AG10803 (cell line): ENCODE results near the gene PET117.

Source experiments
- DNase-seq: peaks from one replicate; pipeline ENCODE4 v3.0.0; 2010; ENCODE audit warnings: low read depth
- H3K4me3 ChIP-seq: 2 replicates; pipeline ENCODE4 v1.5.1; 2011; ENCODE audit warnings: mild to moderate bottlenecking, low read length, control low read depth
- TF ChIP-seq, protein P1 (sequence below): conservative IDR thresholded peaks from 2 replicates; pipeline ENCODE4 v1.5.1; 2011; ENCODE audit warnings: mild to moderate bottlenecking, low read length, control low read depth, inconsistent platforms

The PET117 gene

DNA sequence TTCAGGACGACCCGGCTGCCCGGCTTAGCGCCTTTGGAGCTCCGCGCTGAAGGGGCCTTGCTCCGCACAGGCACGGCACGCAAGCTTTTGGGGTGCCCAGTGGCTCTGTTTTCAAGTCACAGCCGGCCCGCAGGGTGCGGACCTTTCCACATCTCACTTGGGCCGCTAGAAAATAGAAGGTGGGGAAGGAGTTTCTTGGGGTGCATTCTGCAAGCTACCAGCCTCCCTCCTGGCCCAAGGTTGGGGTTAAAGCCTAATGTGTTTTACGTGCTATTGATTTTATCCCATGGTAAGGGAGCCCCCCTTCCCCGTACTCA, 561 bp downstream of the PET117 start:
- TF ChIP-seq, protein P1, sequence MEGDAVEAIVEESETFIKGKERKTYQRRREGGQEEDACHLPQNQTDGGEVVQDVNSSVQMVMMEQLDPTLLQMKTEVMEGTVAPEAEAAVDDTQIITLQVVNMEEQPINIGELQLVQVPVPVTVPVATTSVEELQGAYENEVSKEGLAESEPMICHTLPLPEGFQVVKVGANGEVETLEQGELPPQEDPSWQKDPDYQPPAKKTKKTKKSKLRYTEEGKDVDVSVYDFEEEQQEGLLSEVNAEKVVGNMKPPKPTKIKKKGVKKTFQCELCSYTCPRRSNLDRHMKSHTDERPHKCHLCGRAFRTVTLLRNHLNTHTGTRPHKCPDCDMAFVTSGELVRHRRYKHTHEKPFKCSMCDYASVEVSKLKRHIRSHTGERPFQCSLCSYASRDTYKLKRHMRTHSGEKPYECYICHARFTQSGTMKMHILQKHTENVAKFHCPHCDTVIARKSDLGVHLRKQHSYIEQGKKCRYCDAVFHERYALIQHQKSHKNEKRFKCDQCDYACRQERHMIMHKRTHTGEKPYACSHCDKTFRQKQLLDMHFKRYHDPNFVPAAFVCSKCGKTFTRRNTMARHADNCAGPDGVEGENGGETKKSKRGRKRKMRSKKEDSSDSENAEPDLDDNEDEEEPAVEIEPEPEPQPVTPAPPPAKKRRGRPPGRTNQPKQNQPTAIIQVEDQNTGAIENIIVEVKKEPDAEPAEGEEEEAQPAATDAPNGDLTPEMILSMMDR: no peak
- no peak for DNase-seq

DNA sequence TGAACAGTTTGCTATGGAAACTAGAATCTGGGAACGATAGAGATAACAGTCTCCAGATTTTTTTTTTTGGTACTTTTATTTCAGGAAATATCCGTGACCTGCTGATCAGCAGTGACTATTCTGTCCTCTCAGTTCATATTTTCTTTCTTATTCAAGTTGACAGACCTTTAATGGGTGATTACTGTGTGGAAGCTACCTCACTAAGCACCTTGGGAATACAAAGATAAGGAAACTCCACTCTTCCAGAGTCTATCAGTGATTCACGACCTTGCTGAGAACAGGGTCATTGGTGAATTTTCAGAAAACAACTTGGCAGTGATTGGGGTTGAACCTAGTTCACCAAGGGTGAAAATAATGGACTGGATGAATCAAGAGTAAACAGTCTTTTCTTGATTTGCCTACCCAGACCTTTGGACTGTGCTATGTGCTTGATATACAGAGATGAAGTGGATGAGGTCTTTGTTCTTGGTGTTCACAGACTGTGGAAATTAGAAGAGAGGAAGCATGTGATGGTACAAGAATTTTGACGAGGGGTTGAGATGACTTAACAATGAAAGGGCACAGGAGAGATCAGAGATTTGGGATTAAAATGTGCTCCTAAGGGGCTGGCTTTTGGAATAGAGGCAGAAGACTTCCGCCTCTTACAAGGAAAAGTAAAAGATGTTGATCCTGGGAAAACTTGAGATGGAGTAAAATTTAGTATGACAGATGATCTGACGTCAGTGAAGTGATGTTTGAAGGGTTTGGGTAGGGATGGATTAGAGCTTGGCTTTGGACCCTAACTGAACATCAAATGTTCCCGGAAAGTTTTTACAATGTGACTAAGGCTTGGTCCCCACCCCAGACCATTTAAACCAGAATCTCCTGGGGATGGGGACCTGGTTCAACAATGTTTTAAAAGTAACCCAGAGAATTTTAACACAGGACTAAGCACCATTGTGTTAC, 1.2 kb downstream of the PET117 start:
- peak overlapping the region; percentile 71 for H3K4me3 ChIP-seq
- DNase-seq: no peak
- TF ChIP-seq, protein P1: no peak

More for the DNA sequence above, 561 bp downstream of the PET117 start:
- peak overlapping the region; percentile 71 for H3K4me3 ChIP-seq

DNA sequence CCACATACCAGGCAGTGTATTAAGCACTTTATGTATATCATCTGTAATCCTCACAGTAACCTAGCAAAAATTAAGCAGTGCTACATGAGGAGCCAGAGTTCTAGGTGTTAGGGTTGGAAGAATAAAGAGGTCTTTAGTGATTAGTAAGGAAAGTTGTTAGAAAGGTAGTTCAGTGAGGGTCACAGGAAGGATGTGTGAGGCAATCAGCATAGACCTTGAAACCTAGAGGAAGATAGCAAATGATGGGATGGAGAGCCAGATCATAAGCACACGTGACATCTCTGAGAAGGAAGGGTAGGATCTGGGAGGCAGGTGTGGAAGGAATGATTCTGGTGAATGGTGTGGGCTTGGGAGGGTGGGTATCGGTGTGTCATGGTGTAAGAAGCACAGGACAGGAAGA, 2.2 kb downstream of the PET117 start:
- no peak for DNase-seq
- H3K4me3 ChIP-seq: no peak overlapping the region
- TF ChIP-seq, protein P1: no peak

DNA sequence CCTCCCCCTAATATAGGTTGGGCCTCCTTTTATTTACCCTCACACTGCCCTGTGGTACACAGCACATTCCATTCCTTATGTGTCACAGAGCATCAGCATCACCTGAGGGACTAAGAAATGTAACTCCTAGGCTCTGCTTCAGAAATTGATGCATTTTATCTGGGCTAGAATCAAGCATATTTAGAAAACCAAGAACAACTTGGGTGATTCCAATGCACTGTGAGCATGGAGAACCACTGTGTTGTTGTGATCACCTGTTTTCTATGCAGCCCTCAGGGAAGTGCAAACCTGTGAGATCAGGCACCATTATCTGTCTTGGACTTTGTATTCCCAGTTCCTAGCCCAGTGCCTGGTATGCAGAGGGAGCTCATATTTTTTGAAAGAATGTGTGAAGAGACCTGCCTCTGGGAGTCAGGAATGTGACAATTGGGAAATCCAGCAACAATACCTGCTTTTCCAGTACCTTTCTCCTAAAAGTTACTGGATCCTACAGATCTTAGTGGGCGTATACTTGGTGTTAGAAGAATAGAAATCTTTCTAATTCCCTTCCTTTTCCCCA, 7.0 kb downstream of the PET117 start:
- no peak for DNase-seq
- no peak overlapping the region for H3K4me3 ChIP-seq
- TF ChIP-seq, protein P1: no peak

DNA sequence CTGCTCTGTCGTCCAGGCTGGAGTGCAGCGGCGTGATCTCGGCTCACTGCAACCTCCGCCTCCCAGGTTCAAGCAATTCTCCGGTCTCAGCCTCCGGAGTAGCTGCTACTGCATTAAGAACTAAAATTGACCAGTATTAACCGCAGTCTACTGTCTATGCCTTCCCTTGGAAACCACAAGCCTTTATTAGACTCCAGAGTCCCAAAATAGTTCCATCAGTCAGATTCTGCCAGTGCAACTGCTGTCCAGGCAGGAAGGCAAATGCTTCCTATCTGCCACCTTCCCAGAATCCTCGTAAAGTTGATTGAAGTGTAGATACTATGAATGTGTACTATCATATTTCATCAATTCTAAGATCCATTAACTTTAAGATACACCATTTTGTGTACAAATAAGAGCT, 16.7 kb downstream of the PET117 start:
- H3K4me3 ChIP-seq: no peak overlapping the region
- TF ChIP-seq, protein P1: no peak

DNA sequence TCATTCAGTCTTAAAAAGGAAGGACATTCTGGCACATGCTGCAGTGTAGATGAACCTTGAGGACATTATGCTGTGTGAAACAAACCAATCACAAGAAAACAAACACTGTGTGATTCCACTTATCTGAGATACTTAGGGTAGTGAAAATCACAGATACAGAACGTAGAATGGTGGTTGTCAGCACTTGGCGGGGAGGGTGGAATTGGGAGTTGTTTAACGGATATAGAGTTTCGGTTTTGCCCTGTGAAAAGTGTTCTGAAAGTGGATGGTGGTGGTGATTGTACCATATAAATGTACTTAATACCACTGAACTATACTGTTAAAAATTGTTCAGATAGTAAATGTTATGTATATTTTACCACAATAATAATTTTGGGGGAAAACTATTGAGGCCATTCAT, 18.4 kb downstream of the PET117 start:
- H3K4me3 ChIP-seq: no peak overlapping the region
- DNase-seq: no peak
- TF ChIP-seq, protein P1: no peak

More for the DNA sequence above, 16.7 kb downstream of the PET117 start:
- no peak for DNase-seq

DNA sequence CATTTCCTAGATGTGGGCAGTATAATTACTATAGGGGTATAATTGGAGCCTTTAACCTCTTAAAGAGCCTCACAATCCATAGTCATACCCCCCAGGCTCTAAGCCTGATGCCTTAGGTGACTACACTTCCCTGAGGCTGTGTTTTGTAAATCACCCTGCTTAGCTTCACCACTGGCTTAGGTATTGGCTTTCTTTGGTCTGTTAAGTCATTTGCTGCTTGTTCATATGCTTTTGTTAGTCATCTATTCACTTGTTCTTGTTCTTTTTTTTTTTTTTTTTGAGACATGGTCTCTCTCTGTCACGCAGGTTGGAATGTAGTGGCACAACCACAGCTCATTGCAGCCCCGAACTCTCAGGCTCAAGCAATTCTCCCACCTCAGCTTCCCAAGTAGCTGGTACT, 26.7 kb downstream of the PET117 start:
- TF ChIP-seq, protein P1: no peak
- peak; percentile 5 for DNase-seq
- no peak overlapping the region for H3K4me3 ChIP-seq
